ENCODE measurements around the gene AKNA. TPM values are rescaled to one million over a fixed set of nuclear protein-coding genes. Genes with fewer than 3 reads are reported as not detected.

The AKNA gene
- total RNA-seq, 1 donor from 2014 or later: 16.6 TPM

GRCh38 chr9:114428466-114428865, 40.7 kb upstream of the AKNA start:
- Mint-ChIP-seq H3K4me1 (no peaks in the 10 kb centered on the region), H3K36me3 (ENCODE audit: low read depth) (no peaks in the 10 kb centered on the region), H3K4me3 (no peak overlapping the region), H3K9me3 (no peaks in the 10 kb centered on the region), H3K27ac (ENCODE audit: unreplicated experiment) (no peak overlapping the region), H3K27me3 (ENCODE audit: low read depth) (no peaks in the 10 kb centered on the region)
- no peak for TF ChIP-seq CTCF (conservative IDR thresholded peaks at IDR 0.05)
- DNase-seq (ENCODE audit: low read depth, low spot score): no peak

GRCh38 chr9:114427644-114428043, 39.9 kb upstream of the AKNA start:
- TF ChIP-seq CTCF (conservative IDR thresholded peaks at IDR 0.05): no peak
- Mint-ChIP-seq H3K36me3 (ENCODE audit: low read depth) (no peaks in the 10 kb centered on the region), H3K27me3 (ENCODE audit: low read depth) (no peaks in the 10 kb centered on the region), H3K9me3 (no peaks in the 10 kb centered on the region), H3K4me1 (no peaks in the 10 kb centered on the region), H3K4me3 (no peak overlapping the region), H3K27ac (ENCODE audit: unreplicated experiment) (no peak overlapping the region)
- no peak for DNase-seq (ENCODE audit: low read depth, low spot score)

GRCh38 chr9:114426046-114426948, 38.5 kb upstream of the AKNA start:
- TF ChIP-seq CTCF (conservative IDR thresholded peaks at IDR 0.05): no peak
- no peak for DNase-seq (ENCODE audit: low read depth, low spot score)
- no peak overlapping the region for H3K27ac Mint-ChIP-seq (ENCODE audit: unreplicated experiment)
- H3K4me3 Mint-ChIP-seq: no peak overlapping the region
- no peaks in the 10 kb centered on the region for H3K9me3 Mint-ChIP-seq
- no peaks in the 10 kb centered on the region for H3K27me3 Mint-ChIP-seq (ENCODE audit: low read depth)
- no peaks in the 10 kb centered on the region for H3K36me3 Mint-ChIP-seq (ENCODE audit: low read depth)
- H3K4me1 Mint-ChIP-seq: no peaks in the 10 kb centered on the region

GRCh38 chr9:114425126-114425525, 37.3 kb upstream of the AKNA start:
- H3K27ac Mint-ChIP-seq (ENCODE audit: unreplicated experiment): no peak overlapping the region
- H3K9me3 Mint-ChIP-seq: no peaks in the 10 kb centered on the region
- no peak for DNase-seq (ENCODE audit: low read depth, low spot score)
- no peaks in the 10 kb centered on the region for H3K36me3 Mint-ChIP-seq (ENCODE audit: low read depth)
- no peaks in the 10 kb centered on the region for H3K27me3 Mint-ChIP-seq (ENCODE audit: low read depth)
- H3K4me3 Mint-ChIP-seq: no peak overlapping the region
- no peaks in the 10 kb centered on the region for H3K4me1 Mint-ChIP-seq
- no peak for TF ChIP-seq CTCF (conservative IDR thresholded peaks at IDR 0.05)

GRCh38 chr9:114424126-114424525, 36.3 kb upstream of the AKNA start:
- no peak for DNase-seq (ENCODE audit: low read depth, low spot score)
- H3K4me3 Mint-ChIP-seq: no peak overlapping the region
- H3K4me1 Mint-ChIP-seq: no peaks in the 10 kb centered on the region

More at GRCh38 chr9:114424126-114424525, 36.3 kb upstream of the AKNA start:
- Mint-ChIP-seq H3K27me3 (ENCODE audit: low read depth) (no peaks in the 10 kb centered on the region), H3K9me3 (no peaks in the 10 kb centered on the region), H3K36me3 (ENCODE audit: low read depth) (no peaks in the 10 kb centered on the region), H3K27ac (ENCODE audit: unreplicated experiment) (no peak overlapping the region)
- TF ChIP-seq CTCF (conservative IDR thresholded peaks at IDR 0.05): no peak
